ENCODE measurements around the gene CDC42EP3. TPM values are rescaled to one million over a fixed set of nuclear protein-coding genes. Genes with fewer than 3 reads are reported as not detected.
A peak's percentile ranks its signal among the peaks of the same experiment; 100 is the strongest.

The CDC42EP3 gene
- total RNA-seq, 1 donor from 2014 or later: 44.1 TPM

DNA sequence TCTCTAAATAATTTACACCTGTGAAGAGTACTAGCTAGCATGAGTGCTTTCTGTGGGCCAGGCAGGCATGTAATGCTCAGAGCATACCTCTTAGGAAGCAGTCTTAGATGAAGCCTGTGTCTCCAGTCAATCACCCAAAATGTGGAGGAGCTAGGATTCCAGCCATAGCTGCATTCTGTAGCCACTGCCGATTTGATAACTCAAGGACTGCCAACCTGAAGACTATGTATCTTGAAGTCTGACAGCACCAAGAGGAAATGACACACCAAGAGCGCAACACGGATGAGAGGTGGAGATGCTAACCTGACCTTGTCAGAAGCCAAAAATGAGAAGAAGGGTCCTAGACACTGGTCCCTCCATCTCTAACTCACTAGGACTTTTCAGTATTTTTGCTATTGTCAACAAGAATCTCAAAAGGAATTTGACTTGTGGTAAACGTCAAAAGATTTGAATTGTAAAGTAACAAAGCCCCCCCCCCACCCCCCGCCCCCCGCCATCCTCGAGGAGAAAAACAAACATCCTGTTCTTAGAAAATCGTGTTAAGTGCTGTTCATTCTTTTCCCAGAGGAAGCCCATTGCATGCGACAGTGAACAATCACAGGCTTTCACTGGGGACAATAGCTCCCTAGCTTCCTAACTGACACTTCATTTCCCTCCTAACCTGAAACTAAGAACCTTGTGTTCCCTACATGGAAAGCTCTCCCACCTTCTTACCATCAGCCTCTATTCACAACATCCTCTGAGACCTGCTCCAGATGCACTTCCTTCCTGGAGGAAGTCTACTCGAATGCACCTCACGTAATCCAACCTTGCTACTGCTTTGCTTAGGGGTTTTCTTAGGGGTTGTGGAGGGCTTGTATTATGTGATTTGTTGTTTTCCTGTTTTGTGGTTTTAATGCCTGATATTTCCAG, 14.7 kb downstream of the CDC42EP3 start:
- DNase-seq (ENCODE audit: low spot score): no peak

DNA sequence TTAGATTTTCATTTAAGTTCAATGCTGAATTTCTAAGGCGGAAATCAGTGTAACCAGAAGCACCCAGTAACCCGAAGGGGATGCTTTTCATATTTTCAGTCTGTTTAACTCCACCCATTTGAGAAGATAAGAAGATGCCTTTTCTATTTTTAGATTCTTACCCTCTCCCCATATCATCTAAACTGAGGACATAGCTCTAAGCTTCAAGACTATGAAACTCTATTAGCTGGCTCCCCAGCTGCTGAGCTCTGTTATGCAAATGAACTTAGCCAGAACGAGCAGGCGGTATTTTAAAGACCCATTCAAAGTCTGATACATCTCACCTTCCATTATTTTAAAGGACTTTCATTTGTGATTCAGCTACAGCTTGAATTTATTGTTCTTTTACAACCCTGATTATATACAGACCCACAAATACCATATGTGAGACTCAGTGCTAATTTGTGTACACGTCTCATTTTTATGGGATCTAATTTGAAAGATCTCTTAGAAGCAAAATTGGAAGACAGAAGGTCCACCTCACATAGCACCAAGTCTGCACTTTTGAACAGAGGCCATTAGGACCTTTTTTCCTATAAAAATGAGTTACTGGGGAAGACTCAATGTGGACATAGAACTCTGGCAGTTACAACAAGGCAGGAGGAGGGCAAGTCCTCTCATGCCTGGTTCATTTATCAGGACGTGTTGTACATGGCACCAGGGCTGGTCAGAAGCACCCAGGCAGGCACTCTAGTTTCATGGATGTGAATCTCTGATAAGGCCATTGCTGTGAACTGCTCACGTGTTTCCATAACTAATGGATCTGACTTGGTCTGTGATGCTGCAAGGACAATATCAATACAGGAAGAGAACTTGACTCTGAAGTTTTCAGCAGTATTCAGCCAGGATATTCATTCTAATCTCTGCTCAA, 16.3 kb downstream of the CDC42EP3 start:
- DNase-seq (ENCODE audit: low spot score): peak; percentile 70

DNA sequence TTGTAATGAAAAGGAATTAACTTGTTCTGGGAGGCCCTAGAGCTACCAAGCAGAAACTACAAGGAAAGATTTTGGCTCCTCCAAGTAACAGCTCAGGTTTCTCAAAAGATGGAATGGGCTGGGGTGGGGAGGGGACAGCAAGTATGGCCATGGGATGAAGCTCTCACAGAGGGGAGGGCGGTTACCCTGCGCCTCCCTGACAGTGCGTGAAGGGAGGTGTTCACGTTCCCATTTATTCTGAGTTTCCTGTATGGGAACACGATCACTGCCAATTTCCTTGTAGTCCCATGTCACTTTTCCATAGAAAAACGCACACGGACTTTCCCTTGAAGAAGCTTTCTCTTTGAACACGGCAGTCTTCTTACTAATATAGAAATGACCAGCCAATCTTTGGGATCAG, 17.0 kb downstream of the CDC42EP3 start:
- DNase-seq (ENCODE audit: low spot score): no peak

DNA sequence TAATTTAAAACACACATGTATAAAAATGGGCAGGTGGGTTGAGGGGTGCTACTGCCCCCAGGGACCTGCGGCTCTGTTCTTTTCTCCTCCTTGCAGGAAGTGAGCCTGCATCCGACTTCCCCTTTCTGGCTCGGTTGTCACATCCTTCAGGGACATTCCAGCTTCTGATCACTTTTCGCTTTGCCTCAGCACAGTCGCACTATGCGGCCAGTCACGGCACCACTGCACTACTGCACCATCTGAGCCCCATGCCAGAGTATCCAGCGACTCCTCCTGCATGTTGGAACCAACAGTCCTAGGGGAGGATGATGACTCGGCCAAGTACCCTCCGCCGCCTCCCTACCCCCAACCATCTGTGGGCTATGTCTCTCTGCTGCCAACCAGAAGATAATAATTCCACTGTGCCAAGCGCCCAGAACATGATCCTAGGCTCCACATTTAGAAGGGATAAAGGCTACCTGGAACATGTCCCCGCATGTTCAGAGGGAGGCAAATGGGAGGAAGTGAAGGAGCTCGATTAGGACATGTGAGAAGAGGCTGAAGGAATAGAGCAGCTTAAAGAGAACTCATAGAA, 17.6 kb downstream of the CDC42EP3 start:
- no peak for DNase-seq (ENCODE audit: low spot score)

DNA sequence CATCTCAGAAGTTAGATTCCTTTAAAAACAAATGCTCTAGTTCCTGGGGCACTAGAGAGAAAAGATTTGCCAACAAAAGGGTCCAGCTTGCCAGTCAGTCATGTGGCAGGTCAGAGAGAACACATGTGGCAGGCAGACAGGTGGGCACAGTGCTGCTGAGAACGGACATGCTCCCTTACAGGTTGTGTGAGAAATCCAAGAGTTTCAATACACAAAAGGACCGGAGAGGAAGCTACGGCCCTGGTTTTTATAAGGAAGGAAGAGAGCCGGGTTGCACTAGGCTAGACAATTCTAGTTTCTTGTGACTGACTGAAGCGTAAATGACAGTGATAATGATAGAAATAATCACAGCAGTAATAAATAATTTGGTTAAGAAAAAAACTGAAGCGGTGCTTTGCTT, 18.3 kb downstream of the CDC42EP3 start:
- DNase-seq (ENCODE audit: low spot score): no peak

DNA sequence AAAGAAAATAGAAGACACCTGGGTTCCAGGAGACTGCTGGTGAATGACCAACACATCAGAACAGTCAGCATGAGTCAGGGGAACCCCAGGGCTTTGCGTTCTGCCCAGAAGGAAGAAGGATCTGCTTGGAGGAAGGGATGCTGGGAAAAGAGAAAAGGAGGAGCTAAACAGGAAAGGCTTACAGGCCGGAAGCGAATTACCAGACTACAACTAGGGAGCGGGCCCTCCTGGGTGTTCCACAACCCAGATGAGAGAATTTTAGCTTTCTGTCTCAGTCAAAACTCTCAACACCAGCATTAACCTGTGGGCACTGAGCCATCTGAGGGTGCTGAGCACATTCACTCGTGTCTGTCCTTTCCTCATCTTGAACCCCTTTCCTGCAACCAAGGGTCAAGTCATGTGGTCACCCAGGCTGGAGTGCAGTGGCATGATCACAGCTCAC, 19.2 kb downstream of the CDC42EP3 start:
- DNase-seq (ENCODE audit: low spot score): no peak

DNA sequence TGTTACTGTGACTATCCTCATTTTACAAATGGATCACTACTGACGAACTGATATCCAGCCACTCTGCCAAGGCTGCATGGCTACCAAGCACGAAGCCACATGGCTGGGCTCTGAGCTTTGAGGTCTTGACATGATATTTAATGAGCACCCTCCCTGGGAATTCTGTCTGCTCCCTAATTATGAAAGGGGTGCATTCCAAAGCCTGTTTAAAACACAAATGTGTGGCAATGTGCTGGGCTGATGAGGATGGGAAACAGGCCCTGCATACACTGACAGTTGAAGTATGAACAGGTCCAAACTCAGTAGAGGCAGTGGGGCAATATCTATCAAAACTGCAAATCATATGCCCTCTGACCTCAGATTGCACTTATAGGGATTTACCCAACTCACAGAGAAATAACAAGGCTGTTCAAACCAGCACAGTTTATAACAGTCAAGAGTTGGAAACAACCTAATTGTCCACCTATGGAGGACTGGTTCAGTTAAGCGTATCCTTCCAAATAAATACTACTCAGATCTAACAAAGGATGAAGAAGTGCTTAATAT, 20.8 kb downstream of the CDC42EP3 start:
- DNase-seq (ENCODE audit: low spot score): no peak

DNA sequence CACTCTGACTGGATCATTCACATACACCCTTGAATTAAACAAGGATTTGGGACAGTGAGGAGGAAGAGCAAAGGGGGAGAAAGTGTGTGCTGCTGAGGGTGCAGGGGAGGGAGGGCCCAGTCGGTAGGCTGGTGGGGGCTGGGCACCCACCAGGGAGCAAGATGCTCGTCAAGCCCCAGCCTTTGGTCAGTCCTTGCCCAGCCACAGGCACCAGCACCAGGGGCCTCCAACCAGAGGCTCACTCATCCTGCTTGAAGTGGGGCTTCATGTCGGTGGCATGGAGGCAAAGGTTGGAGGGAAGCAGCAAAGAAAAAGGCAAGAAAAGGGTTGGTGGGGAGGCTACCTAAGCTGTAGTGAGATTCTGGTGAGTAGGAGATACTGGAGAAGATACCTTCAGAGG, 21.9 kb downstream of the CDC42EP3 start:
- DNase-seq (ENCODE audit: low spot score): no peak

DNA sequence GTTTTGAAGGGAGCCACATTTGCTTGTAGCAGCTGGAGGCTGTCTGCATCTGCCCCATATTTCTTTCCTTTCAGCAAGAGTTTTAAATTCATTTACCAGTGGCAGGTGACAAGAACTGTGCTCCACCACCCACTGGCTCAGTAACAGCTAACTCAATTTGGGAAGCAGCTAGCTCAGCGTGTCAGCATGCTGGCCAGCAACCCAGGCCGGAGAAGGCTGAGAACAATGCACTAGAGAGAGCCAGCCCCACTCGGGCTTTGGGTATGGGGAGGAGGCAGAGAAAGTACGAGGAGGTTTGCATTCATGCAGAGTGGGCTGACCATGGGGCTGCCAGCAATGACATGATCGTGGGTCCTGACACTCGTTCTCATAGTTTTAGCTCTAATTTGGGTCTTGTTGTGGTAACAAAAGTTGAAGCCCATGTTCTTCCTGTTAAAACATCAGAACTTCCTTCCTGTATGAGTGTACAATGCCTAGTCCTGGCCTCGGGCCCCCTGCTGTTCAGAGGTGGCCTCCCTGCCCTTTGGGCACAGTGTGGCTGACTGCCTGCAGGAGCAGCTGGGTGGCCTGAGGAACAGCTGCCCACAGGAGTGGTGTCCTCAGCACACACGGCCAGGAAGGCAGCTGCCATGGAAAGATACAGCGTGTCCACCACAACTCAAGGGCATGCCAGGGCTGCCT, 23.0 kb downstream of the CDC42EP3 start:
- DNase-seq (ENCODE audit: low spot score): no peak

DNA sequence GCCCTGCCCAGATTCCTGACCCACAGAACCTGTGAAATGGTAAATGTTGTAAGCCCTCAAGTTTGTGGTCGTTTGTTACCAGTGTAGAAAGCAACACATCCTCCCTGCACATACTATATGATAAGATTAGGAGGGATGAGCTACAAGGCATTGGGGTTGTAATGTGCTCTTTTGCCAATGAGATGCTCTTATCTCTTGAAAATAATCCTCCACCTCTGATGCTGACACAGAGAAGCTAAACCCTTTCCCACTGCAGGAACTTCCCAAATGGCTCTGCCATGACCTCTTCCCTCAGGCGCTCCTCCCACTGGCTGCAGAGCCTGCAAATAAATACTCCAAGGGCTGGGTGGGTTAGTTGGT, 23.5 kb downstream of the CDC42EP3 start:
- peak; percentile 86 for DNase-seq (ENCODE audit: low spot score)

DNA sequence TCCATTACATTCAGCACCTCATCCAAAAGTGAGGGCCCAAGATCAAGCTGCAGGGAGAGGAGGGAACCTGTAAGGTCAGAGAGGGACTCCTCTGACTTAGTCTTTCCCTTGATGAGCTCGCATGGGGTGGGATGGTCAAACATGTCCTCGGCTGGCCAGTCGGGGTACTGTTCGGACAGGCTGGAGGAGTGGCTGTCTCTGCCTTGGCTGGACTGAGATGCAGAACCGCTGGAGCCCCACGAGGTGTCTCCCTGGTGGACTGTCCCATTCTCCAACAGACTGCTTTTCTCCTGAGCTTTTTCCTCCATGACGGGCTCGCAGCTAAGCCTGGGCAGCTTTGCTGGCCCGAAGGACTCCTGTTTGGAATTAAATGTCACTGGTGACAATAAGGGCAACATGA, 25.6 kb downstream of the CDC42EP3 start:
- DNase-seq (ENCODE audit: low spot score): no peak

DNA sequence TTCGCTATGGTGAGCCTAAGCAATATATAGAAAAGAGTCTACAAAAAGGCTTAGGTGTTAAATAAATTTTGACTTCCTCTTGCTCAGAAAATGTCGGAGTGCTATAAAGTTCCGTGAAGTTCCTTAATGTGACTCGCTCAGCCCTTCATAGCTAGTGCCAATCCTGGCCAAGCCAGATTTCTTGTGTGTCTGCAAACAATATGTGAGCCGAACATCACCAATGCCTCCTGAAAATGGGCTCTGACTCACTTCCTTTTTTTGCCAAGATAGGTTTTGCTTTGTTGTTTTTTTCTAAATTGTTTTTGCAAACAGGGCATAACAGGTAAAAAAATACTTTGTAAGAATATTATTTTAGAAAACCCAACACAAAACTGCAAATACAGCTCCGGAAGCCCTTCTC, 26.1 kb downstream of the CDC42EP3 start:
- DNase-seq (ENCODE audit: low spot score): no peak

DNA sequence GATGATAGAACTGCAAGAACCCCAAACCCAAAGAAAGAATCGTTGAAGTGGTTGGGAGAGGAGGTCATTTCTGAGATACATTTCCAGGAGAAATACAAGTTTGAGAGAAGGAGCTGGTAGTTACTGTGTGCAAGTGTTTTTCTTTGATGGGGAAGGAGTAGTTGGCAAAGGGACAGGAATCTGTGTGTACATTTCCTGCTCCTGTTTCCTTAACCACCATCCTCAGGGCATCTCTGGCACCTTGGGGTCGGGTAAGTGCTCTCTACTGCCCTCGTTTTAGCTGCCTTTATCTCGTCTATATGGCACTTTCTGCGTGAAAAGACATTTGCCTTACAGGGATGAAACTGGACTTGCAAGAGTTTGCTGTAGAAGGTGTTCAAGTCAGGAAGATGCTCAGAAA, 27.3 kb downstream of the CDC42EP3 start:
- no peak for DNase-seq (ENCODE audit: low spot score)

DNA sequence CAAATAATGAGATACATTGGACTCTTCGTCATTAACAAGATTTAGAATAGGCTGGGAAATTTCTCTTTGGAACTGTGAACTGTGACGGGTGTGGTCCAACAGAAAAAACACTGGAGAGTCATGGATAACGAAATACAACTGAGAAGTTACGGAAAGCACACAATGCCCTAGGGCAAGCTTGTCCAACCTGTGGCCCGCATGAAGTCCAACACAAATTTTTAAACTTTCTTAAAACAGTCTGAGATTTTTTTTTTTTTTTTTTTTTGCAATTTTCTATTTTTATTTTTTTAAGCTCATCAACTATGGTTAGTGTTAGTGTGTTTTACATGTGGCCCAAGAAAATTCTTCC, 27.7 kb downstream of the CDC42EP3 start:
- no peak for DNase-seq (ENCODE audit: low spot score)

DNA sequence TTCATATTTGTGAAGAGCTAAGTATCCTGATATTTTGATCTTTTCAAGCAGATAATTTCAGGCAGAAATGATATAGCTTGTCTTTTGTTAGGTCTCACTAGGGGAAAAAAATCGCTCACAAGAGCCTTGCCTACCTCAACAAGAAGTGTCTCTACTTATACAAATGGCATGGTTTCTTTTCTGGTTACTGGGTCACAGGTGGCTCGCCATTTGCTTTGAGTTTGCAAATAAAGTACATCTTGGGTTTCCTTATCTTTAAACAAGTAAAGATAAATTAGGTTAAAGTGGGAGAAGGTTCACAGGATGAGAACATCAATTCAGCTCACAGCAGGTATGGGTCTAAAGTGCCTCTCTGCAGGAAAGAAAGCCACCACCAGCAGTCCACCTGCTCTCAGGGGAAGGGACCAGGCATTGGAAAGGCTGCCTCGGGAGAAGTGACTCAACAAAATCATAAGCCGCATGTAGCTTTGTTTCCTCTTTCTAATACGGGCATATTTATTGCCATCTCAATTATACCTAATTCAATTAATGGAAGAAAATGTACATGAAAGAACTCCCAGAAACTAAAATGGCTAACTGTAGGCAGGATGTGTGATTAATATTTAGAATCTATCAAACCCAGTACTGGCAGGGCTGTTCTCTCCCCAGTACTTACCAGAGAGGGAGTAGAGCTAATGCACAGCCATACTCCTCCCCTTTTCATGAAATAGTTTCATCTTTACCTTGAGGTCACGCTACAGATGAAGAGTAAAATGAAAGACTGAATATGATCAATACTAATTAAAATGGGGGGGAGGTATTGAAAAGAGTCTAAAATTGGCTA, 28.3 kb downstream of the CDC42EP3 start:
- DNase-seq (ENCODE audit: low spot score): no peak

DNA sequence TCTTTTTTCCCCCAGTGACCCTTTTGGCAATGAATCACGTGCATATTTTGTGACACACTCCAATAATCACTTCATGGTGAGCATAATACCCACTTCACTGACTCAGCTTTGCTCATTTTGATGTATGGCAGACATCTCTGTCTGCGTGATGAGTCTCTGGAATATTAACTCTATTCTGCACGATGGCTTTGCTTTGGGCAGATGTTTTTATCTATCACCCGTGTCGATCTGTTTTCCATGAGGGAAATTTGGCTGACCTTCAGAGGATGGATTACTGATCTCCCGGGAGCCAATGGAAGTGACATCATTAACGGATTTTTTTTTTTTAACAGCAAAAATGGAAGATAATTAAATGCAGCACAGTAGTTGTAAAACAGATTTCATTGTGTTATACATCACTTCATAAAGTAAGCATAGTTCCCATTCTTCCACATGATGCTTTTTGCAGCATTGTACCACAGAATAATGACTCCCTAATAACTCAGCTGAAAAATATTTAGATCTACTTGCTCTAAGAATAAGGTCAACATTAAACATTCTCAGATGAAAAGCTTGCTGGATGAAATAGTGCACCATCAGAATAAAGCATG, 29.8 kb downstream of the CDC42EP3 start:
- DNase-seq (ENCODE audit: low spot score): peak; percentile 53

DNA sequence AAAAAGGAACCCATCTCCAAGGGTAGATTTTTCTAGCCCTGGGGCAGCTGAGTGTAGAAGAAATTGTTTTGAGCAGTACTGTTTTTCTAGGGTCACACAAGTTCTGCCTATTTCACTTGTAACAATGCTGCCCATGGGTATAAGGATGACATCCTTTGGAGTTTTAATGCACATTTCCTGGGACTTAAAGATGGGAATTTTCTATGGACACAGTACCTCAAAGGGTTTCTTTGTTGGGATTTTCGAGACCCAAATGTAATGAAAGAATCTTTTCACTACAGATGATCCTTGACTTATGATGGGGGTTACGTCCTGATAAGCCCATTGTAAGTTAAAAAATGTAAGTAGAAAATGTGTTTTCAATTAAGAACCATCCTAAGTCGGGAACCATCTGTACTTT, 31.8 kb downstream of the CDC42EP3 start:
- DNase-seq (ENCODE audit: low spot score): no peak

DNA sequence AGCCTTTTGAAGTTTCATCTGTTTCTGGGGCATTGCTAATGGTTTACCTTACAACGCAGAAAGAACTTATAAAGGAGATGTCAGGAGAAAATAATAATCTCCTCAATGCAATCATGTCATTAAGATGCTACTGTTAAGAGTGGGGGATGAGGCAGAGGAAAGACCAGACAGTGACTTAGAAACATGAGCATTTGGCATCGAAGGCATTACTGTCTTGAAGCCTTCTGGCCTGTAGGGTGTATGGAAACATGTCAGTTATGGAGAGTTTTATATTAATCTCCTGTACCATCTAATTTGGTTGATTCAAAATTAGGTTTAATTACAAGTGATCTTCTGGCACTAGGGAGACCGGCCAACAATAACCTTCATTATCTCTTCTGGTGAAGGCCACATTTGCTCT, 32.5 kb downstream of the CDC42EP3 start:
- no peak for DNase-seq (ENCODE audit: low spot score)

DNA sequence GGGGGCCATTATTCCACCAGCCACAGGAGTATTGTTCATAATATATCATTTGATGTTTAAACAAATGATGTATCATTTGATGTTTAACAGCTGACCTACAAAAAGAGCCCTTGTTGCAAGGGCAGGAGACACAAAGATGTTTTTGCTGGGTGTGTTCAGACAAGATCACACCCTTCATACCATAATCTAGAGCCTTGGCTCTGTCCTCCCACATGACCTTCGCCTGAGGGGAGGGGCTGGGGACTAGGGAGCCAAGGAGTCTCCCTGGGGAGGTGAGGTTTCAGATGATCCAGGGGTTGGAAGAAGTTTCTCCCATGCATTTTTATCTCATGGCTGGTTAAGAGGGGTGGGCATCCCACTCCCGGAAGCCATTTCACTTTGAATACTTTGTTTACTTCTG, 33.5 kb downstream of the CDC42EP3 start:
- DNase-seq (ENCODE audit: low spot score): no peak

DNA sequence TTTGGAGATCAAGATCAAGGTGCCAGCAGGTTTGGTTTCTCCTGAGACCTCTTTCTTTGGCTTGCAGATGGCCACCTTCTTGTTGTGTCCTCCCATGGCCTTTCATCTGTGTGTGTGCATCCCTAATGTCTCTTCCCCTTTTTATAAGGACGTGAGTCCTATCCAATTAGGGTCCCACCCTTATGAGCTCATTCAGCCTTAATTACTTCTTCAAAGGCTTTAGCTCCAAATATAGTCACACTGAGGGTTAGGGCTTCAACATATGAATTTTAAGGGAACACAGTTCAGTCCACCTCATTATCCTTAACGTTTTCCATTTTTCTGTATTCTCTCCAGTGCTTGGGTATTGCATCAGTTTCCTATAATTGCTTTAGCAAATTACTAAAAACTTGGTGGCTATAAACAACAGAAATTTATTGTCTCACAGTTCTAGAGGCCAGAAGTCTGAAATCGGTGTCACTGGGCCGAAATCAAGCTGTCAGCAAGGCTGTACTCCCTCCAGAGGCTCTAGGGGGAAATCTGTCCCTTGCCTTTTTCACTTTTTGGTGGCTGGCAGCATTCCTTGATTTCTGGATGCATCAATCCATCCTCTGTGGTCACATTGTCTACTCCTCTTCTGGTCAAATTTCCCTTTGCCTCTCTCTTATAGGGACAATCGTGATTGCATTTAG, 34.1 kb downstream of the CDC42EP3 start:
- DNase-seq (ENCODE audit: low spot score): no peak

Measured in umbilical cord (tissue), 2 donors.